HepG2 (cell line): ENCODE results near the gene MILR1. TPM values are rescaled to one million over a fixed set of nuclear protein-coding genes. Genes with fewer than 3 reads are reported as not detected.
A peak's percentile ranks its signal among the peaks of the same experiment; 100 is the strongest.

ENCODE experiments used
- ESRRA ChIP-seq: sonication (generic); formaldehyde crosslinking; IDR thresholded peaks from 2 replicates; pipeline ENCODE4 v1.5.1; 2020; ENCODE audit warnings: mild to moderate bottlenecking, low read depth, missing genetic modification reagents
- HES4 ChIP-seq: sonication (generic); formaldehyde crosslinking; IDR thresholded peaks from 2 replicates; pipeline ENCODE4 v1.9.0; 2021; ENCODE audit warnings: mild to moderate bottlenecking, missing genetic modification reagents, borderline replicate concordance
- HMG20A ChIP-seq: IDR thresholded peaks from 2 replicates; pipeline ENCODE4 v1.6.1; 2016; ENCODE audit warnings: borderline replicate concordance
- HNRNPK ChIP-seq: fragments of 200-400 bp; formaldehyde crosslinking; IDR thresholded peaks from 2 replicates; pipeline ENCODE4 v1.6.1; 2018; ENCODE audit warnings: low read length, low read depth, moderate library complexity, mild to moderate bottlenecking; ENCODE audit not compliant: poor library complexity, severe bottlenecking
- KAT8 ChIP-seq: IDR thresholded peaks from 2 replicates; pipeline ENCODE4 v1.6.1; 2016; ENCODE audit warnings: missing genetic modification reagents, missing compliant biosample characterization
- MAFK ChIP-seq, 2 experiments: IDR thresholded peaks in 1 of 2; conservative IDR thresholded peaks in 1 of 2; 2 replicates each; pipeline ENCODE4 v1.6.1; 2011; ENCODE audit warnings: improper control_type of control experiment in 2 of 2, low read length in 2 of 2
- MEF2D ChIP-seq: sonication (generic); formaldehyde crosslinking; IDR thresholded peaks from 2 replicates; pipeline ENCODE4 v1.5.1; 2020; ENCODE audit warnings: mild to moderate bottlenecking, missing genetic modification reagents
- MIXL1 ChIP-seq: IDR thresholded peaks from 2 replicates; pipeline ENCODE4 v1.6.1; 2016
- PCBP1 ChIP-seq: fragments of 200-400 bp; formaldehyde crosslinking; IDR thresholded peaks from 2 replicates; pipeline ENCODE4 v1.6.1; 2017; ENCODE audit warnings: mild to moderate bottlenecking, low read depth, low read length, borderline replicate concordance
- RBAK ChIP-seq: sonication (generic); formaldehyde crosslinking; IDR thresholded peaks from 2 replicates; pipeline ENCODE4 v1.5.1; 2020; ENCODE audit warnings: mild to moderate bottlenecking, missing genetic modification reagents
- SMYD3 ChIP-seq: sonication (generic); formaldehyde crosslinking; IDR thresholded peaks from 2 replicates; pipeline ENCODE4 v1.8.1; 2023; ENCODE audit warnings: mild to moderate bottlenecking, missing genetic modification reagents
- TGIF2 ChIP-seq: IDR thresholded peaks from 2 replicates; pipeline ENCODE4 v1.6.1; 2016; ENCODE audit warnings: control low read depth, missing compliant biosample characterization
- XBP1 ChIP-seq: sonication (generic); formaldehyde crosslinking; IDR thresholded peaks from 2 replicates; pipeline ENCODE4 v1.5.0; 2020; ENCODE audit warnings: missing genetic modification reagents
- YEATS2 ChIP-seq: sonication (generic); formaldehyde crosslinking; IDR thresholded peaks from 2 replicates; pipeline ENCODE4 v1.4.0; 2020; ENCODE audit warnings: missing genetic modification reagents, borderline replicate concordance
- ZNF317 ChIP-seq: sonication (generic); formaldehyde crosslinking; IDR thresholded peaks from 2 replicates; pipeline ENCODE4 v1.5.0; 2020; ENCODE audit warnings: mild to moderate bottlenecking, missing genetic modification reagents
- ZNF337 ChIP-seq: sonication (generic); formaldehyde crosslinking; IDR thresholded peaks from 2 replicates; pipeline ENCODE4 v1.5.1; 2020; ENCODE audit warnings: missing genetic modification reagents, low read depth, mild to moderate bottlenecking, borderline replicate concordance
- ZNF562 ChIP-seq: sonication (generic); formaldehyde crosslinking; IDR thresholded peaks from 2 replicates; pipeline ENCODE4 v1.8.0; 2022; ENCODE audit warnings: missing genetic modification reagents, borderline replicate concordance
- polyA plus RNA-seq, 8 experiments: library from polyadenylated mRNA; depleted of rRNA in 3 of 8; stranded (reverse) in 7 of 8; unstranded in 1 of 8; fragments of >200 nt; fragmentation: Illumina TruSeq in 4 of 8; extraction: Trizol in 4 of 8; gene quantifications; 2 replicates each; pipeline versions ENCODE4 v1.2.1 to v1.2.3, GENCODE V29; 2011 to 2016; ENCODE audit warnings: low read depth in 4 of 8, missing spikeins in 1 of 8, mixed read lengths in 1 of 8; ENCODE audit not compliant: insufficient read depth in 1 of 8
- total RNA-seq, 5 experiments: library from RNA; depleted of rRNA; stranded (reverse); fragments of >200 nt; fragmentation: Illumina TruSeq; extraction: Trizol; gene quantifications; 2 replicates each; pipeline ENCODE4 v1.2.3, GENCODE V29; 2016; ENCODE audit warnings: low read depth in 1 of 5
- TF ChIP-seq, protein P1 (sequence below): sonication (generic); formaldehyde crosslinking; IDR thresholded peaks from 2 replicates; pipeline ENCODE4 v1.5.1; 2020; ENCODE audit warnings: mild to moderate bottlenecking, moderate library complexity, missing genetic modification reagents
- TF ChIP-seq, protein P2 (sequence below): sonication (generic); formaldehyde crosslinking; IDR thresholded peaks from 2 replicates; pipeline ENCODE4 v1.4.0; 2020; ENCODE audit warnings: missing genetic modification reagents
- TF ChIP-seq, protein P3 (sequence below): sonication (generic); formaldehyde crosslinking; IDR thresholded peaks from 2 replicates; pipeline ENCODE4 v1.5.0; 2020; ENCODE audit warnings: missing genetic modification reagents
- TF ChIP-seq, protein P4 (sequence below), 2 experiments: fragments of 450-650 bp in 1 of 2; sonication (generic) in 1 of 2; formaldehyde crosslinking; IDR thresholded peaks; 2 replicates each; pipeline versions ENCODE4 v1.5.0 to v1.8.0; 2020 to 2022; ENCODE audit warnings: mild to moderate bottlenecking in 1 of 2, missing genetic modification reagents in 1 of 2
- TF ChIP-seq, protein P5 (sequence below): sonication (generic); formaldehyde crosslinking; IDR thresholded peaks from 2 replicates; pipeline ENCODE4 v1.4.0; 2020; ENCODE audit warnings: mild to moderate bottlenecking, missing genetic modification reagents

Gene MILR1
- total and polyA plus RNA-seq, 2 of the 13 experiments (the other 11 are each of a cell fraction or from before 2014, with no cell fraction given), result 0.27 to 1.7 TPM

DNA sequence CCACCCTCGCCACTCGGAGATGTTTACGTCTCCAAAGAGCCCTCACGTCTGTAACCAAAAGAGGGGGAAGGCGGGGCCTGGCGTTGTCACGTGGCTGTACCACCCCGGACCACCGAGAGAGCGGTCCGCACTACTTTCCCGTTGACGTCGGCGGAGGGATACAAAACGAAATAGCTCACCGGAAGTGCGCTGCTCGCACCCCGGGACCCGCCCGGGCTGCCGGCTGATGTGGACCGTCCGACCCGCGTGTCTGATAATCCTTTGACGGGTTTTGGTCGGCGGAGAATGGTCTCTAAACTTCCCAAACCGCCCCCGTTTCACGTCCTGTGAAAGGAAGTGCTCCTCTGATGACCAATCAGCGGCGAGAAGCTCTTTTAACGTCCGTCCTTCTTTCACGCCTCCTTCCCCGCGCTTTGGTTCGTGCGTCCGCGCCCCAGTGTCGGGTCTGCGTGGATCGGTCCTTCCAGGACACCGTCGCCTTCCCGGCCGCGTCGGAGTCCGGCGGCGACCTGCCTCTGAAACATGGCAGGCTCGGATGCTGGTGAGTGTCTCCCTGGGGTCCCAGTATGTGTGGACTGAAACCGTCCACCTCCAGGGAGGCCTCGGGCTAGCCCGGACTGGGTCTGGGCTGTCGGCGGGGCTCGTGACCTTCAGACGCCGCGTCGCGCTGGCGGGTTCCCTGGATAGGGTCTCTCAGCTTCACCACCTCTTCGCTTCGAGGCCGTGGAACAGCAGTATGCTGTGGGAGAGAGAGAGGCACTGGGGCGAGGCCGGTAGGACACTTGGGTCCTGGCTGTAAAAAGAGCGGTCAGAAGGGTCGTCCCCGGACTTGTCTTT lies 57.9 kb downstream of the MILR1 start, which contains the start of gene CEP95 (continued):
- TF ChIP-seq PCBP1, result peak; percentile 100
- TF ChIP-seq, protein P1, sequence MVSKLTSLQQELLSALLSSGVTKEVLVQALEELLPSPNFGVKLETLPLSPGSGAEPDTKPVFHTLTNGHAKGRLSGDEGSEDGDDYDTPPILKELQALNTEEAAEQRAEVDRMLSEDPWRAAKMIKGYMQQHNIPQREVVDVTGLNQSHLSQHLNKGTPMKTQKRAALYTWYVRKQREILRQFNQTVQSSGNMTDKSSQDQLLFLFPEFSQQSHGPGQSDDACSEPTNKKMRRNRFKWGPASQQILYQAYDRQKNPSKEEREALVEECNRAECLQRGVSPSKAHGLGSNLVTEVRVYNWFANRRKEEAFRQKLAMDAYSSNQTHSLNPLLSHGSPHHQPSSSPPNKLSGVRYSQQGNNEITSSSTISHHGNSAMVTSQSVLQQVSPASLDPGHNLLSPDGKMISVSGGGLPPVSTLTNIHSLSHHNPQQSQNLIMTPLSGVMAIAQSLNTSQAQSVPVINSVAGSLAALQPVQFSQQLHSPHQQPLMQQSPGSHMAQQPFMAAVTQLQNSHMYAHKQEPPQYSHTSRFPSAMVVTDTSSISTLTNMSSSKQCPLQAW (CRISPR knock-in tag), result peak; percentile 87
- no peak; the same call in 1 of the 2 replicates for TF ChIP-seq ESRRA
- TF ChIP-seq MIXL1 (CRISPR knock-in tag), result no peak
- TF ChIP-seq HMG20A (CRISPR knock-in tag), result 0 out of 2 replicates have a peak, but pooled peaks have one; percentile 13
- TF ChIP-seq MAFK (conservative IDR thresholded peaks at IDR 0.05 in 1 of 2, IDR thresholded peaks at IDR 0.05 in 1 of 2; ENCODE audit: low read length in 2 of 2), result no peak
- TF ChIP-seq, protein P2, sequence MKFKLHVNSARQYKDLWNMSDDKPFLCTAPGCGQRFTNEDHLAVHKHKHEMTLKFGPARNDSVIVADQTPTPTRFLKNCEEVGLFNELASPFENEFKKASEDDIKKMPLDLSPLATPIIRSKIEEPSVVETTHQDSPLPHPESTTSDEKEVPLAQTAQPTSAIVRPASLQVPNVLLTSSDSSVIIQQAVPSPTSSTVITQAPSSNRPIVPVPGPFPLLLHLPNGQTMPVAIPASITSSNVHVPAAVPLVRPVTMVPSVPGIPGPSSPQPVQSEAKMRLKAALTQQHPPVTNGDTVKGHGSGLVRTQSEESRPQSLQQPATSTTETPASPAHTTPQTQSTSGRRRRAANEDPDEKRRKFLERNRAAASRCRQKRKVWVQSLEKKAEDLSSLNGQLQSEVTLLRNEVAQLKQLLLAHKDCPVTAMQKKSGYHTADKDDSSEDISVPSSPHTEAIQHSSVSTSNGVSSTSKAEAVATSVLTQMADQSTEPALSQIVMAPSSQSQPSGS, result no peak; the same call in 1 of the 2 replicates
- TF ChIP-seq XBP1 (CRISPR knock-in tag), result 0 out of 2 replicates have a peak, but pooled peaks have one; percentile 44
- TF ChIP-seq, protein P3, sequence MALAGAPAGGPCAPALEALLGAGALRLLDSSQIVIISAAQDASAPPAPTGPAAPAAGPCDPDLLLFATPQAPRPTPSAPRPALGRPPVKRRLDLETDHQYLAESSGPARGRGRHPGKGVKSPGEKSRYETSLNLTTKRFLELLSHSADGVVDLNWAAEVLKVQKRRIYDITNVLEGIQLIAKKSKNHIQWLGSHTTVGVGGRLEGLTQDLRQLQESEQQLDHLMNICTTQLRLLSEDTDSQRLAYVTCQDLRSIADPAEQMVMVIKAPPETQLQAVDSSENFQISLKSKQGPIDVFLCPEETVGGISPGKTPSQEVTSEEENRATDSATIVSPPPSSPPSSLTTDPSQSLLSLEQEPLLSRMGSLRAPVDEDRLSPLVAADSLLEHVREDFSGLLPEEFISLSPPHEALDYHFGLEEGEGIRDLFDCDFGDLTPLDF (CRISPR knock-in tag), result peak; percentile 80
- TF ChIP-seq, protein P4, sequence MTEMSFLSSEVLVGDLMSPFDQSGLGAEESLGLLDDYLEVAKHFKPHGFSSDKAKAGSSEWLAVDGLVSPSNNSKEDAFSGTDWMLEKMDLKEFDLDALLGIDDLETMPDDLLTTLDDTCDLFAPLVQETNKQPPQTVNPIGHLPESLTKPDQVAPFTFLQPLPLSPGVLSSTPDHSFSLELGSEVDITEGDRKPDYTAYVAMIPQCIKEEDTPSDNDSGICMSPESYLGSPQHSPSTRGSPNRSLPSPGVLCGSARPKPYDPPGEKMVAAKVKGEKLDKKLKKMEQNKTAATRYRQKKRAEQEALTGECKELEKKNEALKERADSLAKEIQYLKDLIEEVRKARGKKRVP (CRISPR knock-in tag; IDR thresholded peaks at IDR 0.05), result peak in 1 of 2 experiments; percentile 55; a peak in 2 of 4 replicates
- TF ChIP-seq, protein P5, sequence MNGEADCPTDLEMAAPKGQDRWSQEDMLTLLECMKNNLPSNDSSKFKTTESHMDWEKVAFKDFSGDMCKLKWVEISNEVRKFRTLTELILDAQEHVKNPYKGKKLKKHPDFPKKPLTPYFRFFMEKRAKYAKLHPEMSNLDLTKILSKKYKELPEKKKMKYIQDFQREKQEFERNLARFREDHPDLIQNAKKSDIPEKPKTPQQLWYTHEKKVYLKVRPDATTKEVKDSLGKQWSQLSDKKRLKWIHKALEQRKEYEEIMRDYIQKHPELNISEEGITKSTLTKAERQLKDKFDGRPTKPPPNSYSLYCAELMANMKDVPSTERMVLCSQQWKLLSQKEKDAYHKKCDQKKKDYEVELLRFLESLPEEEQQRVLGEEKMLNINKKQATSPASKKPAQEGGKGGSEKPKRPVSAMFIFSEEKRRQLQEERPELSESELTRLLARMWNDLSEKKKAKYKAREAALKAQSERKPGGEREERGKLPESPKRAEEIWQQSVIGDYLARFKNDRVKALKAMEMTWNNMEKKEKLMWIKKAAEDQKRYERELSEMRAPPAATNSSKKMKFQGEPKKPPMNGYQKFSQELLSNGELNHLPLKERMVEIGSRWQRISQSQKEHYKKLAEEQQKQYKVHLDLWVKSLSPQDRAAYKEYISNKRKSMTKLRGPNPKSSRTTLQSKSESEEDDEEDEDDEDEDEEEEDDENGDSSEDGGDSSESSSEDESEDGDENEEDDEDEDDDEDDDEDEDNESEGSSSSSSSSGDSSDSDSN (CRISPR knock-in tag), result peak; percentile 90
- peak; percentile 8; the same call in 1 of the 2 replicates for TF ChIP-seq ZNF562 (CRISPR knock-in tag)
- no peak for TF ChIP-seq ZNF337
- TF ChIP-seq TGIF2, result peak; percentile 94
- TF ChIP-seq RBAK (CRISPR knock-in tag), result no peak; the same call in 1 of the 2 replicates
- TF ChIP-seq YEATS2 (CRISPR knock-in tag), result peak; percentile 65
- TF ChIP-seq ZNF317 (CRISPR knock-in tag), result peak; percentile 75
- TF ChIP-seq SMYD3 (CRISPR knock-in tag), result no peak
- TF ChIP-seq KAT8 (CRISPR knock-in tag), result peak; percentile 85
- TF ChIP-seq HES4 (CRISPR knock-in tag), result peak; percentile 92
- peak; percentile 71 for TF ChIP-seq MEF2D (CRISPR knock-in tag)
- TF ChIP-seq HNRNPK, result no peak
